HG03342 (cell line): ENCODE measurements around the gene RFNG.

ENCODE experiments used
- ATAC-seq: cut with Tn5 transposase; IDR thresholded peaks from one replicate; pipeline ENCODE4 v1.9.1; 2021; ENCODE audit warnings: mild to moderate bottlenecking, moderate library complexity; ENCODE audit not compliant: unreplicated experiment

The RFNG gene

DNA sequence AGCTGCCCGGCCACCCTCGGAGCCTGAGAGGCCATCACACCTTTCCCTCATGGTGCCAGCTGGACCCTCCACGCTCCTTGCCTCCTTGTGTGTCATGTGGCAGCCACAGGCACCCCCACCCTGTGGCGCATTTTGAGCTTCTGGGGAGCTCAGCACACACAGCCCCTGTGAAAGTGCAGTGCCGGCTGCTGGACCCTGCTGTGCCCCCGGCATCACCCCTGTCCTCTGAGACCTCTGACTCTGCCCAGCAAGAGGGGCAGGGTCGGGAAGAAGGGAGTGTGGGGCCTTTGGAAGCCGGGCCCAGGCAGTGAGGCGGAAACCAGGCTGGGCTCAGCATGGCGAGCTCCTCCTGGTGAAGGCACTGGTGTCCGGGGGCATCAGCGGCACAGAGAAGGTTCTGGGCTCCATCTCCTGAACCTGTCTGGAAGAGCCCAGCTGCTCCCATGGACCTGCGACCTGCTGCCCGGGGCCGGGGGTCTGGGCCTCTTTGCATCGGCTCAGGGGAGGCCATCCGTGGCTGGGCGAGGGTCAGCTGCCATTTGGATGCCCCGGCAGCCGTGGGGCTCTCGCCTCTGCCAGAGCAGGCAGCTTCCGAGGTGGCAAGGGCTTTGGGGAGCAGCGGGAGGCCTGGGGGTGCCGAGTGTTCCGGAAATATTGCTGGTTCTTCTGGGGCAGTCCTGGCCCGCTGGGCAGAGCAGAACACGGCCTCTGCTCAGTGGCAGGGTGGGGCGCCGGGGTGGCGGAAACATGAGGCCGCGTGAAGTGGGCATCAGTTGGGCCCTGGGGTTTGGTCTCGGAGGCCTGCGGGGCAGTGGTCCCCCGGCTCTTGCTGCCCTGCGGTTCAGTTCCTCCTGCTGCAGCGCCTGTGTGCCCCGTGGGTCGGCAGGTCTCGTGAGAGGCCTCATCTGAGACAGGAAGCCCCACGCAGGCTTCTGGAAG, 46.8 kb downstream of the RFNG start:
- ATAC-seq: no peak

DNA sequence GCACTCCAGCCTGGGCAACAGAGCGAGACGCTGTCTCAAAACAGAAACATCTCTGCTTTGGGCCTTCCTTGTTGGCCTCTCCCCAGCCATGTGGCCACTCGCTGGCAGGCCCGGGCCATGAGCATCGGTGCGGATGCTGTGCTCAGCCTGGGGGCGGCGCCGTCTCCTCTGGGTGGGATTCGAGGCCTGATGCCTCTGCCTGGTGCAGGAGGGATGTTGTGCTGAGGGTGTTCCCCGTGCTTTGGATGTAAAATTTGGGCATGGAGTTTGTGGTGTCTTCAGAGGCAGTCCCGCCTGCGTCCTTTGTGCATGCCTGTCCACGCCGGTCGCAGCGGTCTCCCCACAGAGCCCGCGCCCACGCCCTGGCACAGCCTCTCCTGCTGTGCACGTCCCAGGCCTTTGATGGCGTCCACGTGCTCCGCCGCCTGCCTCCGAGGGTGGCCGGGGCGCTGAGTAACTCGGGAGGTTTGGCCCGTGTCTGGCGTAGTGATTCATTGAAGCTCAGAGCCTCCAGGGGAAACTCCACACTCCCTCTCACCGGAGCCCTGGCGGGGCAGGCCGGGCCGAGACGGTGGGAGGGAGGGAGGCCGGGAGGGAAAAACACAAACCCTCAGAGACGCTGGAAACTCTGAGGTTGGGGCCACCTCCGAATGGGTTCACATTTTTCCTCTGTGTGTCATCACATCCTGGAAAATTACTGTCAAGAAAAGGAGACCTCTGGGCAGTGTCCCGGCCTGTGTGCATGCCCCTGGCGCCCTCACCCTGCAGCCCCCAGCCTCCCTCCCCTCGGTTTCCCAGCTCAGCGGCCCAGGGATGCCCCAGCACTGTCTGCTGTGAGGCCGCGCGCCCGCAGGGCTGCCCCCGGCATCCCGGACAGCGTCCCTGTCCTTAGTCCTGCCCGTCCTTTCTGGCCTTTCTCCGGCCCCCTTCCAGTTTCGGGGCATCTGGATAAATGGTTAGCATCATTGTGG, 47.9 kb downstream of the RFNG start:
- ATAC-seq: no peak

DNA sequence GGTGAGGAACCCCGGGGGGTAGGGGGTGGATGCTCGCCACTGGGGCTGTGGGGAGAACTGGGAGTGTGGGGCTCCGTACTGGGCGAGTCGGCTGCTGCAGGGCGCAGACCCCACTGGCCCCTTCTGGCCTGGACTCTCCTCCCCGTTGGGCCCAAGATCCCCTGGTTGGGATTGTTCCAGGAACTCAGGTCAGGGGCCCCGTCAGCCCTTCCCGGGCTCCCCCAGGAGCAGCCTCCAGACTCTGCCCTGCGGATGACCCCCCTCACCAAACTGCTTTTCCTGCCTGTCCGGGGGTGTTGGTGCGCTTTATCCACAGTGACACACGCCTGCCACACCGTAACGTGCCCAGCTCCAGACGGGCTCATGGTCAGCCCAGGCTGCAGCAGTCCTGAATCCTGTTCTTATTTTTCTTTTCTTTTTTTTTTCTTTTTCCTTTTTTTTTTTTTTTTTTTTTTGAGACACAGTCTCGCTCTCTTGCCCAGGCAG, 50.0 kb downstream of the RFNG start:
- no peak for ATAC-seq

DNA sequence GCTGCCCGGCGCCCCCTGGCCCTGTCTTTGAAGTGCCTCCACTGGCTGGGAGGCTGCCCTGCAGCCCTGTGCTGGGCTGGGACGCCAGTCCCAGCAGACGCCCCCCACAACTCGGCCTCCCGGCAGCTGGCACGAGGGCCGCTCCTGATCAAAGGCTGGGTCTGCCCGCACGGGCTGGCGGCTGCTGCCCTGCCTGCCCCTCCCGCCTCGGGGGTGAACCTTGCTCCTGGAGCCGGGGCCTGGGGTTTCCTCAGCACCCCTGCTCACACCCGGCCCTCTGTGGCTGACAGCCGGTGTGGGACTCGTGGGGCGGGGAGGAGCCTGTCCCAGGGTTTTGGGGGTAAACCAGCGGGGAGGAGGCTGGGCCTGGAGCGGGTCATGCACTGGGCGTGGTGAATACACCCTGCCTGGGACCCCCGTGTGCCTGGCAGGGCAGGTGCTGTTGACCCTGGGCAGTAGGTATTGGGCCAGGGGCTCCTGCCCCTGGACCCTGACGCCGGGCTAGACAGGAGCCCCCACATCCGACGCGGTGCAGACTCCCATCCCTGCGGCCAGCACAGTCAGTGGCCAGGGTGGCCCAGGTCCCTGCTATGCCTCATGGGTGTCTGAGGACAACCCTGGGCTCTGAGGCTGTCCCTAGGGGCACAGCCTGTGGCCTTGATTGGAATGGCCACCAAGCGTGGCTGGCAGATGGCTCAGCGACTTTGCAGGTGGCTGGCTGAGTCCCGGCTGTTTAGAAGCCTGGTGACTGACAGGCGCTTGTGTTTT, 50.6 kb downstream of the RFNG start:
- ATAC-seq: no peak

DNA sequence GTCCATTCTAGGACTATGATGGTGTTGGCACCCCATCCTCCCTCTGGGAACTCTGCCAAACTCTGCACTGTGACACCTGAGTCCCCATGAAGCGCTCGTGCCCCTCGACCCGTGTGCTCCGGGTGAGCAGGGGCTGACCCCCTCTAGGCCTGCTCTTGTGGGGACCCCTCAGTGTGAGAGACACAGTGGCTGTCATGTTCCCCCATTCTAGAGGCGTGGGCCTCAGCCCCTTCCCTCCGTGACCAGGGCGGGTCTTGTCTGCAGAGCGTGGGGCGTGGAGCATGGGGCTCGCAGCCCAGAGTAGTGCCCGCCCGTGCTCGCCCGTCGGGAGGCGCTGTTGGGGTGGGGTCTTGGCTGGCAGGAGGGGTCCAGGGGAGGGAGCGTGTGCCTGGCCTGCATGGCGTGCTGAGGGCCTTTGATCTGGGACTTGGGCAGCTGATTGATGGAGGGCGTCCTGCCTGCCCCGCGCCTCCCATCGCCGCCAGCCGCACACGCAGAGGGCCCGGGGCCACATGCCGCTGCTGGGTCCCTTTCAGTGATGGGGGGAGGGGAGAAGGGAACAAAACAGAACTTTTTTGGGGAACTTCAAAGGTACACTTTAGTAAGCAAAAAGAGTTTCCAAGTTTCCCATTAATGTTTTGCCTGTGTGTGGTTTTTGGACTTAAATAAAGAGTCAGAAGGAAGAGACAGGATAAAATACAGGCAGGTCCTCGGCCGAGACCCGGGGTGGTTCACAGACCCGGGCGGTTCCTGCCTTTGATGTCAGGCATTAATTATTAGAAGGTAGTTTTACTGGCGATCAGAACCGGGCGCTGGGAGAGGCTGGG, 51.4 kb downstream of the RFNG start:
- ATAC-seq: no peak

DNA sequence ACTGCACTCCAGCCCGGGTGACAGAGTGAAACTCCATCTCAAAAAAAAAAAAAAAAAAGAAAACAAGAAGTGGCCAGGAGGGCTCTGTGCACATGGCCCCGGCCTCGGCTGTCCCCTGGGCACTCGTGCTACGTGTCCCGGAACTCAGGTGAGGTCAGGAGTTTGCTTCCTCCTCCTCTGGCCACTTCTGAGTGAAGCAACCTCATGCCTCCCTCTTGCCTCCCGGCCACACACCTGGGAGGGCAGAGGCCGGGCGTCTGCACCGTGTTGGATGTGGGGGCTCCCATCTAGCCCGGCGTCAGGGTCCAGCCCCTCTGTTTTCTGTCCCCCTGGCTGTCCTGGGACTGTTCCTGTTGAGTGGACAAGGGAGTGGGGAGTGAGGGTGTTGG, 52.0 kb downstream of the RFNG start:
- no peak for ATAC-seq

DNA sequence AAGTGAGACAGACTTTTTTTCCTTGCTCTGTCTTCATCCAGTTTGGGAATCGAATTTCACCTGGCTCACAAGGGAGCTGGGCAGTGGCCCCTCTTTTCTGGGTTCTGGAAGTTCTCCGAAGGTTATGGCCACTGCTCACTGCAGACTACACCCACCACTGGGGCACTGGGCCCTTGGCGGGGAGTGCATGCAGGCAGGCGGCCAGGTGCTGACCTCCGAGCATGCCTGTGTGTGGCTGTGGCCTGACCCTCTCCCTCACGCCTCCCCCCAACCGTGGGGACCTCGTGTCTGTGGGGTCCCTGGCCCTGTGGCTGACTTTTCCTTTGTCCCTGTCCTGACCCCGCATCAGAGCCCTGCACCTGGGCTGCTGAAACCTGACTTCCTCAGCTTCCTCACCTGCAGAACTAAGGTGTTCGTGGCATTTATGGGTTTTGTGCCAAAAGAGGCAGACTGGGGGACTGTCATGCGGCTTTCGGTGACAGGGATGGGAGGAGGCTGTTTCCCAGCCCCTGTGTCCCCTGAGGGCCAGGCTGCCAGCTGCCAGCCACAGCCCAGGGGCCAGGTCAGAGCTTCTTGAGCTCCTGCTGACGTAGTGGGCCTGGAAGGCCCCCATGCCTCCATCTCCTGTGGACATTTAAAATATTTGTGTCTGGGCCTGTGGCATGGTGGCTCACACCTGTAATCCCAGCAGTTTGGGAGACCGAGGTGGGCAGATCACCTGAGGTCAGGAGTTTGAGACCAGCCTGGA, 52.7 kb downstream of the RFNG start:
- no peak for ATAC-seq

DNA sequence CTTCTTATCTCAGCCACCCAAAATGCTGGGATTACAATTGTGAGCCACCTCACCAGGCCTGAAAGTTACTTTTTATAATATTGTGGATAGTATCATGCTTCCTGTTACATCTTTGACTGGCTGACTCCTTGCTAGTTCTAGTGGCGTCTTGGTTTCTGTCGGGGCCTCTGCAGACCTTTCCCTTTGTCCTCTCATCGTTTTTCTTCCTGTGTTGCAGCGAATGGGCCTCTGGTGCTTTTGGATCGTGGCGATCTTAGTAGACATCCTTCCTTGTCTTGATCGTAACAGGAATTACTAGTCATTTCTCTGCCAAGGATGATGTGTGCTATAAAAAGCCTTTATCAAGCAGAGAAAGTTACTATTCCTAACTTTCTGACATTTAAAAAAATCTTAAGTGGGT, 53.4 kb downstream of the RFNG start:
- no peak for ATAC-seq
